Parathyroid adenoma (tissue), 2 donors: Measurements from ENCODE around the gene RPS14.

ENCODE experiments used
- H2AFZ ChIP-seq: fragments of 300-600 bp; sonication (generic); one replicate; pipeline ENCODE4 v1.7.0; 2017; ENCODE audit warnings: antibody characterized with exemption, mild to moderate bottlenecking
- H3K27ac ChIP-seq: fragments of 300-600 bp; sonication (generic); one replicate; pipeline ENCODE4 v1.7.0; 2017
- H3K27me3 ChIP-seq: fragments of 300-600 bp; sonication (generic); one replicate; pipeline ENCODE4 v1.7.0; 2017; ENCODE audit warnings: low read length; ENCODE audit not compliant: control insufficient read depth, insufficient read depth
- H3K36me3 ChIP-seq: fragments of 300-600 bp; sonication (generic); one replicate; pipeline ENCODE4 v1.7.0; 2017; ENCODE audit warnings: low read length; ENCODE audit not compliant: control insufficient read depth, insufficient read depth
- H3K4me1 ChIP-seq: fragments of 300-600 bp; sonication (generic); one replicate; pipeline ENCODE4 v1.7.0; 2017; ENCODE audit warnings: control low read depth
- H3K4me2 ChIP-seq: fragments of 300-600 bp; sonication (generic); one replicate; pipeline ENCODE4 v1.7.0; 2017; ENCODE audit warnings: low read length
- H3K4me3 ChIP-seq: fragments of 300-600 bp; sonication (generic); one replicate; pipeline ENCODE4 v1.7.0; 2017; ENCODE audit warnings: low read depth, low read length
- H3K79me2 ChIP-seq: fragments of 300-600 bp; sonication (generic); one replicate; pipeline ENCODE4 v1.7.0; 2017; ENCODE audit warnings: control low read depth
- H3K9ac ChIP-seq: fragments of 300-600 bp; sonication (generic); one replicate; pipeline ENCODE4 v1.7.0; 2017; ENCODE audit warnings: mild to moderate bottlenecking
- H3K9me3 ChIP-seq: fragments of 300-600 bp; sonication (generic); one replicate; pipeline ENCODE4 v1.7.0; 2017; ENCODE audit warnings: low read length; ENCODE audit not compliant: control insufficient read depth
- TF ChIP-seq, protein P1 (sequence below): fragments of 300-600 bp; sonication (generic); IDR thresholded peaks from one replicate; pipeline ENCODE4 v1.7.0; 2017; ENCODE audit warnings: antibody characterized with exemption, mild to moderate bottlenecking
- donor health status: primary hyperparathyroidism.

RPS14 gene

DNA sequence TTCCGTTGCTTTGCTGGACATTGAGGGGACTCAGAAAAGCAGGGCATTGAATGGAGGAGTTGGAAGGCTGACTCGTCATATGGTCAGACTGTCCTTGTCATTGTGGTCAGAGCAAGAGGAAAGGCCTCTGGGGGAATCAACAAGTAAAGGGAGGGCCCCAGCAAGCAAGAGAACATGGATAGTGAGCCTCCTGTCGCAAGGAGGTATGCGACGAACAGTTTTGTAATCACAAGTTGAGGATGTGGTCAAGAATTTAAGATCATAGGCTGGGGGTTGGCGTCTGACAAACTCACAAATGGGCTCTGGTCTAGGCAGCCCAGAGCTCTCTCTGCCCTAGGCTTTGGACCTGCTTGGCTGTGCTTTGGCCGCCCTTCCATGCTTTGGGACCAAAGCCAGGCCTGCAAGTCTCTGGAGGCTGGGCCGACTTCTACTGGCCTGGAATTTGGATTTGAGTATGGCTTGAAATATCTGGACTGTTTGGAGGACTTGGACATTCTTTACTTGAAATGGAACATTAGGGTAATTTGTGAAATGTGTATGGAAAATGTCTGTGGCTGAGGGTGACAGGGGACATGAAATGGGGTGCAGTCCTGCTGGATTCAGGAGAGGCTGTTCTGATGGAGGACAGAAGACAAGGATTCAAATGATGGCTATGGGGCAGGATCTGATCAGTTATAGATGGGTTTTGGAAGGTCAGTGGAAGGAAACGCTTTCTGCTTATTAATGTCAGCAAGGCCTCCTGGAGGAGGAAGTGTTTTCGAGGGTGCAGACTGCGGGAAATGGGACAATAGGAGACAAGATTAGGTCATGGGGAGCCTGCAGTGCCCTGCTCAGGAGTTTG lies 39.2 kb upstream of the RPS14 start:
- Histone ChIP-seq H3K4me1 (peaks cover 26% of the 10 kb centered on the region), H3K27me3 (no peaks in the 10 kb centered on the region), H3K36me3 (no peaks in the 10 kb centered on the region), H3K27ac (peak overlapping the region; percentile 8), H2AFZ (no peak overlapping the region), H3K4me3 (no peak overlapping the region), H3K9ac (no peak overlapping the region), H3K79me2 (peaks cover 11% of the 10 kb centered on the region), H3K4me2 (peak overlapping the region; percentile 13), H3K9me3 (no peaks in the 10 kb centered on the region)
- TF ChIP-seq, protein P1, sequence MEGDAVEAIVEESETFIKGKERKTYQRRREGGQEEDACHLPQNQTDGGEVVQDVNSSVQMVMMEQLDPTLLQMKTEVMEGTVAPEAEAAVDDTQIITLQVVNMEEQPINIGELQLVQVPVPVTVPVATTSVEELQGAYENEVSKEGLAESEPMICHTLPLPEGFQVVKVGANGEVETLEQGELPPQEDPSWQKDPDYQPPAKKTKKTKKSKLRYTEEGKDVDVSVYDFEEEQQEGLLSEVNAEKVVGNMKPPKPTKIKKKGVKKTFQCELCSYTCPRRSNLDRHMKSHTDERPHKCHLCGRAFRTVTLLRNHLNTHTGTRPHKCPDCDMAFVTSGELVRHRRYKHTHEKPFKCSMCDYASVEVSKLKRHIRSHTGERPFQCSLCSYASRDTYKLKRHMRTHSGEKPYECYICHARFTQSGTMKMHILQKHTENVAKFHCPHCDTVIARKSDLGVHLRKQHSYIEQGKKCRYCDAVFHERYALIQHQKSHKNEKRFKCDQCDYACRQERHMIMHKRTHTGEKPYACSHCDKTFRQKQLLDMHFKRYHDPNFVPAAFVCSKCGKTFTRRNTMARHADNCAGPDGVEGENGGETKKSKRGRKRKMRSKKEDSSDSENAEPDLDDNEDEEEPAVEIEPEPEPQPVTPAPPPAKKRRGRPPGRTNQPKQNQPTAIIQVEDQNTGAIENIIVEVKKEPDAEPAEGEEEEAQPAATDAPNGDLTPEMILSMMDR, result no peak

DNA sequence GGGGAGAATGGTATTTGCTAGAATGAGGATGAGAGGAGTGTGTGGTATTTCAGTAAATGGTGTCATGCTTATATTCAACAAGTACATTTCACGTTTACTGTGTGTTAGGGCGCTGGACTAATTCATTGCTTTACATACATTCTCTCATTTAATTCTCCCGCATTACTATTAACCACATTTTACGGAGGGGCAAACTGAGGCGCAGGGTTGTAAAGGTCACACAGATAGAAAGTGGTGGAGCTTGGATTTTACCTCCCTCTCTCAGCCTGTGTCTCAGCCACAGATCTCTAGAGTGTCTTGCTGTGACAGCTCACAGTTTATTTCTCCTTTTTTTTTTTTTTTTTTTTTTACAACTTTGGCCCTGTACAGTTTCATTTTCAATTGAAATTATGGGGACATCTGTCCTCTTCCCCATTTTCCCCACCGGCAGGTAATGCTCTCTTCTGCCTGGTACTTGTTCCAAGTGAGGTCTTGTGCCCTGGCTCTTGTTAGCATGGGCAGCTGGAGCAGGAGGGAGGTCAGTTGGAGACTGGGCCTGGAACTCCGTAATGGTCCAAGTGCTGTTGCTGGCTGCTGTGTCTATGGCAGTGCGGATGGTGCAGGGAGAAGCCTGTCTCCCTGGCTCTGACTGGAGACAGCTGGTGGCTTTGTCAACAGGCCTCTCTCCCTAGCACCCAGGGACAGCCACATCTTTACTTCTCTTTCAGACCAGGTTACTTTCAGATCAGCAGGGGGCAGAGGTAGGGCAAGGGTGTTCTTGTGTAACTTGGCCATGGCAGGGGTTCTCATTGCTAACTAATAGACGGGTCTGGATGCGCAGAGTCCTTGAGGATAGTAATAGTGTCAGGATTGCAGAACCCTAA lies 37.9 kb upstream of the RPS14 start:
- peak overlapping the region; percentile 80 for H3K4me2 ChIP-seq
- H3K36me3 ChIP-seq, result no peaks in the 10 kb centered on the region
- TF ChIP-seq, protein P1, result peak; percentile 18
- no peaks in the 10 kb centered on the region for H3K27me3 ChIP-seq
- peaks cover 26% of the 10 kb centered on the region for H3K4me1 ChIP-seq
- peaks cover 5% of the 10 kb centered on the region for H3K79me2 ChIP-seq
- H3K9me3 ChIP-seq, result no peaks in the 10 kb centered on the region
- peak overlapping the region; percentile 78 for H3K4me3 ChIP-seq
- H3K27ac ChIP-seq, result peak overlapping the region; percentile 8
- H2AFZ ChIP-seq, result no peak overlapping the region
- H3K9ac ChIP-seq, result no peak overlapping the region

DNA sequence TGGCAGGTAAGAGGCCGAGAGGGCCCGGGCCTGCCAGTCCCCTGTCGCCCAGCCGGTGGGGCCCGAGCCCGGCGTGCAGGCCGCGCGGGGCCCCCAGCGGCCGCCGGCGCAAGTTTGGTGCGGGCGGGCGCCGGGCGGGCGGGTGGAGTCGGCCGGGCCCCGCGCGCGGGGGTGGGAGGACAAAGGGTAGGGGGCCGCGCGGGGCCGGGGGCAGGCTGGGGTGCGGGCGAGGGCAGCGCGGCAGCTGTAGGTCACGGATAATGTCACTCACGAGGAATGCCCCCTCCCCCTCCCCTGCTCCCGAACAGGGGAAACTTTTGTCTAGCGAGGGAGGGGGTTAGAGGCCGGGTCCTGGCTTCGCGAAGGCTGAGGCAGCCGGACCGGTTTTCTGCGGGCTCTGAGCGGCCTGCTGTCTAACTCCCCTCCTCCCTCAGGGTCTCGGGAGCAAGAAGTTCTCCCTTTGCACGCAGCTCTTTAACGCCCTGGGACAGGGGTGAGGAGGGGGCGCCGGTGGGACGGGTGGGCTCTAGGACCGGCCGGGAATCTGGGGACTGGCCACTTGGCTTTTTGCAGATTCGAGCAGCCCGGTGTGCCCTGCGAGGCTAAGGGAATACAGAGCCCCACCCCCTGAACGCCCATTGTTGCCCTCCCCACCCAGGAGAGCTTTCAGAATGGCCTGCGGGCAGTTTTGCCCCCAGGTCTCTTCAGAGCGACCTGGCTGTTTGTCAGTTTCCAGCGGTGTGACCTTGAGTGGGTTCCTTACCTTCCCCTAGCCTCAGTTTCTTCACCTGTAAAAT lies 37.1 kb upstream of the RPS14 start:
- Histone ChIP-seq H3K9me3 (no peaks in the 10 kb centered on the region), H3K4me2 (peak overlapping the region; percentile 96), H3K36me3 (no peaks in the 10 kb centered on the region), H3K79me2 (peaks cover 5% of the 10 kb centered on the region), H3K27me3 (no peaks in the 10 kb centered on the region), H3K4me3 (peak overlapping the region; percentile 78), H3K4me1 (peaks cover 24% of the 10 kb centered on the region), H3K27ac (peak overlapping the region; percentile 8), H2AFZ (peak overlapping the region; percentile 65), H3K9ac (no peak overlapping the region)
- TF ChIP-seq, protein P1, result no peak

DNA sequence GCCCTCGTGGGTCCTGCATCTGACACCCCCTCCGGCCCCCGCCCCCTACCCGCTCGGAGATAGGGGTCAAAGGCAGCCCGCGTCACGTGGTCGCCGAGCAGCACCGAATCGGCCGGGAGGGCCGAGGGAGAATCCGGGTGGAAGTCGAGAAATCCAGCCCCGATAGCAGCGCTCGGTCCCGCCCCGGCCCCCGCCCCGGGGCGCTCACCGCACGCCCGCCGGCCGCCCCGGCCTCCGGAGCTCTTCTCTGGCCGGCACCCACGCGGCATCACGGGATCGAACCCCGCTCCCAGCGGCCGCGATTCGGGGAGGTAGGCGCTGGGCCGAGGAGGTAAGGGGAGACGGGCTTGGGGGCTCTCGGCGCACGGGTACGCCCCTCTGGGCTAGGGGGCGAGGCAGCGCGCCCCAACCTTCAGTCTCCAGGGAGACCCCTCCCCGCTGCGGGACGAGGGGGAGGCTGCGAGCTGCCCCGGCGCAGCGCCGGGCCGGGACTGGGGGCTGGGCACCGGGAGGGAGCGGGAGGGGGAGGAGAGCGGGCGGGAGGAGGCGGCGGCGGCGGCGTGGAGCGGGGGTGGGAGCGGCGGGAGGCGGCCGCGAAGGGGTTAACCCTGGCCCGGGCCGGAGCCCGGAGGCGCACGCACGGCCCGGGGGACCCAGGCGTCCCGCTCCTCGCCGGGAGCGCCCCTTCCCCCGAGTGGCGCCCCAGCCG lies 36.3 kb upstream of the RPS14 start:
- no peaks in the 10 kb centered on the region for H3K36me3 ChIP-seq
- no peaks in the 10 kb centered on the region for H3K9me3 ChIP-seq
- H2AFZ ChIP-seq, result peak overlapping the region; percentile 85
- TF ChIP-seq, protein P1, result no peak
- peak overlapping the region; percentile 78 for H3K4me3 ChIP-seq
- H3K27ac ChIP-seq, result peak overlapping the region; percentile 70
- H3K9ac ChIP-seq, result peak overlapping the region; percentile 71
- H3K27me3 ChIP-seq, result no peaks in the 10 kb centered on the region
- peak overlapping the region; percentile 96 for H3K4me2 ChIP-seq
- H3K79me2 ChIP-seq, result peaks cover 4% of the 10 kb centered on the region
- H3K4me1 ChIP-seq, result peaks cover 18% of the 10 kb centered on the region
